Body of pancreas (tissue), 4 donors: Measurements from ENCODE around the gene BCL6B. TPM values are rescaled to one million over a fixed set of nuclear protein-coding genes. Genes with fewer than 3 reads are reported as not detected.

Experiments
- ATAC-seq: fragments of 150-250 bp; one replicate; pipeline ENCODE4 v1.9.1; 2016
- DNase-seq, 4 donors: peaks; one replicate each; pipeline ENCODE4 v3.0.0-alpha.2; 2019
- H3K27ac ChIP-seq, 4 donors: fragments of 200-600 bp; sonication (generic); 1 replicate in 3 of 4; 2 replicates in 1 of 4; pipeline versions ENCODE4 v1.5.1 to v1.6.1; 2016 to 2019; ENCODE audit warnings: mild to moderate bottlenecking in 1 of 4, mixed read lengths in 1 of 4, moderate library complexity in 1 of 4
- H3K27me3 ChIP-seq, 2 donors: fragments of 200-600 bp; sonication (generic); one replicate each; pipeline ENCODE4 v1.6.0; 2016; ENCODE audit warnings: mild to moderate bottlenecking in 1 of 2
- H3K36me3 ChIP-seq, 2 donors: fragments of 200-600 bp; sonication (generic); replicated peaks in 1 of 2; 2 replicates each; pipeline ENCODE4 v1.5.1; 2016; ENCODE audit warnings: low read depth in 2 of 2; ENCODE audit not compliant: insufficient read depth in 1 of 2
- H3K4me1 ChIP-seq: fragments of 200-600 bp; sonication (generic); one replicate; pipeline ENCODE4 v1.6.0; 2016
- H3K4me3 ChIP-seq, 2 donors: fragments of 200-600 bp; sonication (generic); 1 replicate in 1 of 2; 2 replicates in 1 of 2; pipeline ENCODE4 v1.5.1; 2016 to 2019
- H3K9me3 ChIP-seq, 3 donors: fragments of 200-600 bp; sonication (generic); 1 replicate in 2 of 3; 2 replicates in 1 of 3; pipeline ENCODE4 v1.5.1; 2016
- CTCF ChIP-seq, 7 experiments: fragments of 450-650 bp in 4 of 7; fragments of 200-600 bp in 3 of 7; sonication (generic) in 3 of 7; IDR thresholded peaks; one replicate each; pipeline ENCODE4 v1.5.1; 2016 to 2019; ENCODE audit warnings: antibody characterized with exemption in 7 of 7
- POLR2A ChIP-seq, 3 donors: fragments of 450-650 bp; IDR thresholded peaks; one replicate each; pipeline ENCODE4 v1.6.1; 2016; ENCODE audit warnings: antibody characterized with exemption in 3 of 3, mild to moderate bottlenecking in 2 of 3
- WGBS, 2 donors: methylation state at CpG; one replicate each; pipeline ENCODE4 v1.1.5; 2017; 5-methylcytosine and 5-hydroxymethylcytosine counted together
- intact Hi-C: fragments of 100-400 bp; cut with DNase I; formaldehyde crosslinking; loops from one replicate; pipeline ENCODE4 v1.15.1; 2023
- microRNA counts, 2 donors: library from miRNA; unstranded; fragments of <30 nt; microRNA quantifications; one replicate each; lab custom pipeline; 2017
- small RNA-seq: library from RNA; depleted of rRNA; stranded (forward); fragments of <200 nt; gene quantifications from one replicate; pipeline ENCODE3, GENCODE V24; 2016
- total RNA-seq, 2 donors: library from RNA; depleted of rRNA; stranded (reverse); fragments of >200 nt; gene quantifications; one replicate each; pipeline ENCODE4 v1.1.0, GENCODE V29; 2016

The BCL6B gene
- total RNA-seq, 2 donors from 2014 or later = 1.6 to 8.9 TPM

- Histone ChIP-seq H3K4me1 (no peaks in the 10 kb centered on the region), H3K27ac (no peak overlapping the region), H3K9me3 (no peaks in the 10 kb centered on the region), H3K36me3 (no peaks in the 10 kb centered on the region), H3K4me3 (no peak overlapping the region), H3K27me3 (no peaks in the 10 kb centered on the region)
- WGBS, 2 donors = 72 to 76% methylated on average over 10 to 14 of the region's 14 CpGs
- intact Hi-C loops = no loop called here
- ATAC-seq = no peak
- TF ChIP-seq CTCF (IDR thresholded peaks at IDR 0.05) (no peak), POLR2A (IDR thresholded peaks at IDR 0.05) (no peak)
- DNase-seq = no peak
Measured at GRCh38 chr17:7074931-7075330, 52.1 kb downstream of the BCL6B start.

- no peak overlapping the region for H3K27ac ChIP-seq
- intact Hi-C loops = no loop called here
- H3K4me1 ChIP-seq = no peaks in the 10 kb centered on the region
- 75 to 83% methylated on average over 6 to 7 of the region's 7 CpGs for WGBS, 2 donors
- no peak overlapping the region for H3K4me3 ChIP-seq
- ATAC-seq = no peak
- H3K27me3 ChIP-seq = no peaks in the 10 kb centered on the region
- TF ChIP-seq CTCF (IDR thresholded peaks at IDR 0.05) (no peak), POLR2A (IDR thresholded peaks at IDR 0.05) (no peak)
- DNase-seq = no peak
- H3K9me3 ChIP-seq = no peaks in the 10 kb centered on the region
- H3K36me3 ChIP-seq = no peaks in the 10 kb centered on the region
Measured at GRCh38 chr17:7077911-7078546, 55.2 kb downstream of the BCL6B start.

- no peak for TF ChIP-seq POLR2A (IDR thresholded peaks at IDR 0.05)
- no peak for TF ChIP-seq CTCF (IDR thresholded peaks at IDR 0.05)
- WGBS, 2 donors = 71 to 80% methylated on average over 10 of the region's 10 CpGs
- H3K27me3 ChIP-seq = no peaks in the 10 kb centered on the region
- no peaks in the 10 kb centered on the region for H3K36me3 ChIP-seq
- no peak overlapping the region for H3K27ac ChIP-seq
- H3K4me3 ChIP-seq = no peak overlapping the region
- intact Hi-C loops = no loop called here
- no peak for ATAC-seq
- H3K4me1 ChIP-seq = no peaks in the 10 kb centered on the region
- no peak for DNase-seq
- no peaks in the 10 kb centered on the region for H3K9me3 ChIP-seq
Measured at GRCh38 chr17:7078711-7079110, 55.9 kb downstream of the BCL6B start.

MicroRNAs encoded within 50 kb of the gene (microRNA counts, 767-probe panel; counts per million panel counts)
- microRNA hsa-miR-195-5p (lab: Ali Mortazavi, UCI) = 736 to 7,788 counts per million in 2 donors
- microRNA hsa-miR-497-5p (lab: Ali Mortazavi, UCI) = 0 to 736 counts per million in 2 donors

Small RNAs within 50 kb of the gene (small RNA-seq; reads per million reads assigned to genes)
- not detected for gene AC120057.1

Other genes with a start within 250 kb of the BCL6B start
- not detected for gene FBXO39, start 246.8 kb upstream of the BCL6B start, total RNA-seq
- gene TEKT1, start 191.3 kb upstream of the BCL6B start, total RNA-seq = not detected
- gene ALOX12, start 27.0 kb upstream of the BCL6B start, total RNA-seq = not detected
- 10 to 100 TPM in 1 of 2 donors, 1 to 10 TPM in 1; 9.9 to 87.4 TPM for gene RNASEK, start 10.4 kb upstream of the BCL6B start, total RNA-seq
- gene SLC16A13, start 13.0 kb downstream of the BCL6B start, total RNA-seq = 1 to 10 TPM in 1 of 2 donors, not detected in 1; 1.6 TPM
- 10 to 100 TPM in 1 of 2 donors, 1 to 10 TPM in 1; 4.2 to 10.9 TPM for gene SLC16A11, start 21.0 kb downstream of the BCL6B start, total RNA-seq
- 1 to 10 TPM in 1 of 2 donors, under 1 TPM in 1; 0.33 to 1.0 TPM for gene CLEC10A, start 57.2 kb downstream of the BCL6B start, total RNA-seq
- gene ASGR2, start 91.8 kb downstream of the BCL6B start, total RNA-seq = not detected
- gene ASGR1, start 156.3 kb downstream of the BCL6B start, total RNA-seq = 1 to 10 TPM in 1 of 2 donors, not detected in 1; 4.6 TPM
- gene DLG4, start 196.8 kb downstream of the BCL6B start, total RNA-seq = 1 to 10 TPM; 3.6 to 9.3 TPM
- 1,000 to 10,000 TPM in 1 of 2 donors, 100 to 1,000 TPM in 1; 887 to 1,901 TPM for gene ACADVL, start 196.9 kb downstream of the BCL6B start, total RNA-seq
- 10 to 100 TPM; 19.5 to 41.5 TPM for gene DVL2, start 211.5 kb downstream of the BCL6B start, total RNA-seq
- gene PHF23, start 216.4 kb downstream of the BCL6B start, total RNA-seq = 10 to 100 TPM; 11.9 to 15.8 TPM
- gene GABARAP, start 219.4 kb downstream of the BCL6B start, total RNA-seq = 100 to 1,000 TPM; 145 to 482 TPM
- gene CTDNEP1, start 228.7 kb downstream of the BCL6B start, total RNA-seq = 10 to 100 TPM; 33.5 to 44.8 TPM
- gene ELP5, start 229.2 kb downstream of the BCL6B start, total RNA-seq = 10 to 100 TPM; 10.2 to 16.3 TPM
- 10 to 100 TPM; 72.9 to 92.3 TPM for gene CLDN7, start 239.4 kb downstream of the BCL6B start, total RNA-seq